HTERT RPE-1 (cell line): ENCODE results near the gene DNAI1.

Experiments used
- in situ Hi-C: fragments of 300-500 bp; cut with MboI; formaldehyde crosslinking; loops from 4 replicates; pipeline ENCODE4 v1.14.3; 2020; ENCODE audit warnings: low sequenced_read_pairs

The DNAI1 gene

GRCh38 chr9:34510497-34511468 is 52.2 kb downstream of the DNAI1 start:
- in situ Hi-C loops: no loop called here

- in situ Hi-C loops: no loop called here
Observed at GRCh38 chr9:34512131-34513078, 53.8 kb downstream of the DNAI1 start.

- in situ Hi-C loops: no loop called here
Observed at GRCh38 chr9:34513567-34514214, 55.1 kb downstream of the DNAI1 start.

GRCh38 chr9:34514401-34514800 is 55.8 kb downstream of the DNAI1 start:
- in situ Hi-C loops: no loop called here

GRCh38 chr9:34514816-34515215 is 56.2 kb downstream of the DNAI1 start:
- in situ Hi-C loops: no loop called here

GRCh38 chr9:34515959-34516358 is 57.4 kb downstream of the DNAI1 start:
- in situ Hi-C loops: no loop called here

- in situ Hi-C loops: no loop called here
Observed at GRCh38 chr9:34517185-34517584, 58.6 kb downstream of the DNAI1 start.

- in situ Hi-C loops: no loop called here
Observed at GRCh38 chr9:34518110-34518616, 59.6 kb downstream of the DNAI1 start.

GRCh38 chr9:34518896-34519295 is 60.3 kb downstream of the DNAI1 start:
- in situ Hi-C loops: no loop called here

- in situ Hi-C loops: no loop called here
Observed at GRCh38 chr9:34519321-34520020, 60.9 kb downstream of the DNAI1 start.

- in situ Hi-C loops: no loop called here
Observed at GRCh38 chr9:34520096-34520495, 61.5 kb downstream of the DNAI1 start.

- in situ Hi-C loops: no loop called here
Observed at GRCh38 chr9:34520505-34521385, 62.1 kb downstream of the DNAI1 start.

- in situ Hi-C loops: no loop called here
Observed at GRCh38 chr9:34521406-34522045, 62.9 kb downstream of the DNAI1 start.

GRCh38 chr9:34522091-34522887 is 63.7 kb downstream of the DNAI1 start:
- in situ Hi-C loops: no loop called here

GRCh38 chr9:34522971-34523797 is 64.6 kb downstream of the DNAI1 start, which contains the start of gene ENHO:
Gene ENHO, minus strand, starts transcription at chr9:34522990. Its CDS starts 1,295 bp downstream, at chr9:34521695.
- in situ Hi-C loops: no loop called here

GRCh38 chr9:34524349-34524748 is 65.7 kb downstream of the DNAI1 start:
- in situ Hi-C loops: no loop called here

GRCh38 chr9:34526026-34526425 is 67.4 kb downstream of the DNAI1 start:
- in situ Hi-C loops: no loop called here
